Epithelial cell of esophagus (primary cell): ENCODE measurements around the gene C12orf60.
"Not testable (repeated sequence)": the region's sequence is repeated elsewhere in the genome, so short reads cannot be mapped to it uniquely, and the experiment has no call there.

Source experiments
- DNase-seq: peaks from one replicate; pipeline ENCODE4 v3.0.0; 2010; ENCODE audit warnings: low read depth
- H3K4me3 ChIP-seq: 2 replicates; pipeline ENCODE4 v1.5.1; 2011; ENCODE audit warnings: mild to moderate bottlenecking, low read length, control low read depth
- CTCF ChIP-seq: IDR thresholded peaks from 2 replicates; pipeline ENCODE4 v1.5.1; 2011; ENCODE audit warnings: low read depth, mild to moderate bottlenecking, low read length, control low read depth, inconsistent platforms; ENCODE audit not compliant: insufficient read depth; ENCODE audit errors: missing control alignments

Gene C12orf60

GRCh38 chr12:14803011-14803829, at the start of gene C12orf60, which contains the start of gene WBP11:
TSS of gene C12orf60 (plus strand) at chr12:14803670. CDS start at chr12:14822936, 19,266 bp downstream.
TSS of gene WBP11 (minus strand) at chr12:14803478. CDS start at chr12:14801383, 2,095 bp downstream.
- no peak for TF ChIP-seq CTCF
- peak; percentile 99 for DNase-seq
- peak within 1 kb of the TSS; percentile 94 for H3K4me3 ChIP-seq

GRCh38 chr12:14756334-14757143, 46.9 kb upstream of the C12orf60 start:
- no peak for DNase-seq
- peak; percentile 29 for TF ChIP-seq CTCF
- no peak overlapping the region for H3K4me3 ChIP-seq

GRCh38 chr12:14759711-14760280, 43.7 kb upstream of the C12orf60 start:
- not testable (repeated sequence) for DNase-seq, H3K4me3 ChIP-seq

- TF ChIP-seq CTCF = no peak
- no peak overlapping the region for H3K4me3 ChIP-seq
- DNase-seq = peak; percentile 31
Observed at GRCh38 chr12:14765398-14765797, 38.1 kb upstream of the C12orf60 start.

- not testable (repeated sequence) for H3K4me3 ChIP-seq, DNase-seq
Observed at GRCh38 chr12:14766020-14766419, 37.5 kb upstream of the C12orf60 start.

- DNase-seq = no peak
- TF ChIP-seq CTCF = no peak
- H3K4me3 ChIP-seq = no peak overlapping the region
Observed at GRCh38 chr12:14766649-14767215, 36.7 kb upstream of the C12orf60 start.

- H3K4me3 ChIP-seq = no peak overlapping the region
- no peak for TF ChIP-seq CTCF
Observed at GRCh38 chr12:14767617-14768016, 35.9 kb upstream of the C12orf60 start.

More at GRCh38 chr12:14767617-14768016, 35.9 kb upstream of the C12orf60 start:
- DNase-seq = no peak
